Measurements from ENCODE around the gene PRDM16.

The PRDM16 gene

GRCh38 chr1:3172431-3173380 lies 103.7 kb downstream of the PRDM16 start:
- Histone ChIP-seq H3K14ac (ENCODE audit: low read length) (no peak overlapping the region), H3K18ac (ENCODE audit: low read length) (peak overlapping the region; percentile 78), H4K8ac (ENCODE audit: low read depth, low read length) (no peak overlapping the region), H2AFZ (ENCODE audit: low read length) (no peak overlapping the region), H2AK5ac (ENCODE audit: low read depth, low read length) (peak overlapping the region; percentile 89), H3K27ac (replicated peaks; ENCODE audit: low read length) (no peak overlapping the region), H3K23ac (ENCODE audit: low read depth, low read length, poor library complexity) (no peak overlapping the region), H2BK5ac (ENCODE audit: low read length) (no peak overlapping the region), H4K91ac (ENCODE audit: low read depth, low read length, poor library complexity) (no peak overlapping the region), H3K4me3 (ENCODE audit: low read length in 2 of 2) (no peak overlapping the region), H2BK12ac (ENCODE audit: low read length) (no peak overlapping the region), H3K4me2 (ENCODE audit: insufficient read depth, low read length, poor library complexity, severe bottlenecking) (no peak overlapping the region), H3K36me3 (replicated peaks in 1 of 2; ENCODE audit: control insufficient read depth in 2 of 2, insufficient read depth in 2 of 2, low read length in 2 of 2) (no peaks in the 10 kb centered on the region), H3K27me3 (ENCODE audit: control insufficient read depth in 3 of 3, insufficient read depth in 3 of 3, low read depth in 1 of 3, low read length in 3 of 3) (peaks cover 0 to 35% (median 0%) of the 10 kb centered on the region in 3 experiments), H3K9me3 (replicated peaks in 1 of 2; ENCODE audit: control insufficient read depth in 2 of 2, insufficient read depth in 1 of 2, low read depth in 1 of 2, low read length in 2 of 2) (no peaks in the 10 kb centered on the region), H3K9ac (ENCODE audit: low read depth, low read length, poor library complexity) (no peak overlapping the region), H3K79me1 (ENCODE audit: low read depth, low read length) (peaks cover 5% of the 10 kb centered on the region), H3K4me1 (ENCODE audit: control insufficient read depth in 2 of 2, insufficient read depth in 1 of 2, low read depth in 1 of 2, low read length in 2 of 2) (peaks cover 5 to 33% of the 10 kb centered on the region in 2 donors), H2BK15ac (ENCODE audit: low read length) (peak overlapping the region; percentile 98), H3K4ac (ENCODE audit: low read length) (no peak overlapping the region), H2BK120ac (ENCODE audit: low read depth, low read length) (no peak overlapping the region)
- DNase-seq (ENCODE audit: low spot score), result no peak
- no CpG with 5 or more reads among the region's 34 CpGs for WGBS, 2 donors (ENCODE audit: extremely low coverage in 2 of 2, insufficient read length in 2 of 2, insufficient replicate concordance in 1 of 2)

GRCh38 chr1:3173381-3173980 lies 104.5 kb downstream of the PRDM16 start:
- Histone ChIP-seq H4K91ac (ENCODE audit: low read depth, low read length, poor library complexity) (no peak overlapping the region), H3K9ac (ENCODE audit: low read depth, low read length, poor library complexity) (no peak overlapping the region), H2BK120ac (ENCODE audit: low read depth, low read length) (no peak overlapping the region), H4K8ac (ENCODE audit: low read depth, low read length) (no peak overlapping the region), H3K9me3 (replicated peaks in 1 of 2; ENCODE audit: control insufficient read depth in 2 of 2, insufficient read depth in 1 of 2, low read depth in 1 of 2, low read length in 2 of 2) (no peaks in the 10 kb centered on the region), H3K27me3 (ENCODE audit: control insufficient read depth in 3 of 3, insufficient read depth in 3 of 3, low read depth in 1 of 3, low read length in 3 of 3) (peaks cover 0 to 35% (median 0%) of the 10 kb centered on the region in 3 experiments), H2BK15ac (ENCODE audit: low read length) (peak overlapping the region; percentile 78), H3K14ac (ENCODE audit: low read length) (peak overlapping the region; percentile 15), H3K27ac (replicated peaks; ENCODE audit: low read length) (no peak overlapping the region), H3K23ac (ENCODE audit: low read depth, low read length, poor library complexity) (no peak overlapping the region), H3K4ac (ENCODE audit: low read length) (no peak overlapping the region), H3K4me1 (ENCODE audit: control insufficient read depth in 2 of 2, insufficient read depth in 1 of 2, low read depth in 1 of 2, low read length in 2 of 2) (peaks cover 5 to 33% of the 10 kb centered on the region in 2 donors), H3K18ac (ENCODE audit: low read length) (peak overlapping the region; percentile 84), H2AK5ac (ENCODE audit: low read depth, low read length) (peak overlapping the region; percentile 89), H3K4me3 (ENCODE audit: low read length in 2 of 2) (no peak overlapping the region), H2BK5ac (ENCODE audit: low read length) (no peak overlapping the region), H3K79me1 (ENCODE audit: low read depth, low read length) (peaks cover 5% of the 10 kb centered on the region), H3K4me2 (ENCODE audit: insufficient read depth, low read length, poor library complexity, severe bottlenecking) (no peak overlapping the region), H3K36me3 (replicated peaks in 1 of 2; ENCODE audit: control insufficient read depth in 2 of 2, insufficient read depth in 2 of 2, low read length in 2 of 2) (no peaks in the 10 kb centered on the region), H2AFZ (ENCODE audit: low read length) (no peak overlapping the region), H2BK12ac (ENCODE audit: low read length) (no peak overlapping the region)
- no peak for DNase-seq (ENCODE audit: low spot score)
- WGBS, 2 donors (ENCODE audit: extremely low coverage in 2 of 2, insufficient read length in 2 of 2, insufficient replicate concordance in 1 of 2), result no CpG with 5 or more reads among the region's 30 CpGs

- H3K4me3 ChIP-seq (ENCODE audit: low read length in 2 of 2), result no peak overlapping the region
- WGBS, 2 donors (ENCODE audit: extremely low coverage in 2 of 2, insufficient read length in 2 of 2, insufficient replicate concordance in 1 of 2), result no CpG with 5 or more reads among the region's 22 CpGs
- no peak overlapping the region for H4K8ac ChIP-seq (ENCODE audit: low read depth, low read length)
Observed at GRCh38 chr1:3174487-3175247, 105.7 kb downstream of the PRDM16 start.

More at GRCh38 chr1:3174487-3175247, 105.7 kb downstream of the PRDM16 start:
- no peak overlapping the region for H2BK5ac ChIP-seq (ENCODE audit: low read length)
- DNase-seq (ENCODE audit: low spot score), result no peak
- no peak overlapping the region for H4K91ac ChIP-seq (ENCODE audit: low read depth, low read length, poor library complexity)
- H3K27me3 ChIP-seq (ENCODE audit: control insufficient read depth in 3 of 3, insufficient read depth in 3 of 3, low read depth in 1 of 3, low read length in 3 of 3), result peaks cover 0 to 35% (median 0%) of the 10 kb centered on the region in 3 experiments
- peaks cover 5 to 22% of the 10 kb centered on the region in 2 donors for H3K4me1 ChIP-seq (ENCODE audit: control insufficient read depth in 2 of 2, insufficient read depth in 1 of 2, low read depth in 1 of 2, low read length in 2 of 2)
- no peak overlapping the region for H3K14ac ChIP-seq (ENCODE audit: low read length)
- no peak overlapping the region for H3K23ac ChIP-seq (ENCODE audit: low read depth, low read length, poor library complexity)
- H3K27ac ChIP-seq (replicated peaks; ENCODE audit: low read length), result no peak overlapping the region
- no peak overlapping the region for H2AFZ ChIP-seq (ENCODE audit: low read length)
- no peak overlapping the region for H2AK5ac ChIP-seq (ENCODE audit: low read depth, low read length)
- peaks cover 5% of the 10 kb centered on the region for H3K79me1 ChIP-seq (ENCODE audit: low read depth, low read length)
- no peaks in the 10 kb centered on the region for H3K36me3 ChIP-seq (replicated peaks in 1 of 2; ENCODE audit: control insufficient read depth in 2 of 2, insufficient read depth in 2 of 2, low read length in 2 of 2)
- no peak overlapping the region for H2BK15ac ChIP-seq (ENCODE audit: low read length)
- no peak overlapping the region for H2BK12ac ChIP-seq (ENCODE audit: low read length)
- H3K9me3 ChIP-seq (replicated peaks in 1 of 2; ENCODE audit: control insufficient read depth in 2 of 2, insufficient read depth in 1 of 2, low read depth in 1 of 2, low read length in 2 of 2), result no peaks in the 10 kb centered on the region
- no peak overlapping the region for H2BK120ac ChIP-seq (ENCODE audit: low read depth, low read length)
- no peak overlapping the region for H3K4ac ChIP-seq (ENCODE audit: low read length)
- peak overlapping the region; percentile 35 for H3K9ac ChIP-seq (ENCODE audit: low read depth, low read length, poor library complexity)
- no peak overlapping the region for H3K4me2 ChIP-seq (ENCODE audit: insufficient read depth, low read length, poor library complexity, severe bottlenecking)
- H3K18ac ChIP-seq (ENCODE audit: low read length), result no peak overlapping the region

Measured in neuronal stem cell (in vitro differentiated cells).